ENCODE results near the gene ZNF467.
A peak's percentile ranks its signal among the peaks of the same experiment; 100 is the strongest.

The ZNF467 gene

DNA sequence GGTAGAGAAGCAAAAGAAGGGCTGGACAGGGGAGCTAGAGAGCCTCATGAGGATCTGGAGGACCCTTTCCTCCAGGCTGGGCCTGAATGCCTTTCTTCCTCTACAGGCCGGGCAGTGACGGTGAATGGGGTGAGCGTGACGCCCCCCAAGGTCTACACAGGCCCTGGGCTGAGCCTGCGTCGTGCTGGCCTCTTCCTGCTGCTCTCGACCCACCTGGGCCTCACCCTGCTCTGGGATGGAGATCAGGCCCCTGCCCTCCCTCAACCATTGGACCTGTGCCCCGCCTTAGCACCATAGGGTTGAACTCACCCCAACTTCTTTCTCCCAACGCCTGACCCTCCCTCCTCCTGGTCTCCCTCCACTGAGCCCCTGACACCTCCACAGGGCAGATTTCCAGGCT lies 12.6 kb upstream of the ZNF467 start:
- DNase-seq (ENCODE audit: low read depth in 2 of 2), result no peak

DNA sequence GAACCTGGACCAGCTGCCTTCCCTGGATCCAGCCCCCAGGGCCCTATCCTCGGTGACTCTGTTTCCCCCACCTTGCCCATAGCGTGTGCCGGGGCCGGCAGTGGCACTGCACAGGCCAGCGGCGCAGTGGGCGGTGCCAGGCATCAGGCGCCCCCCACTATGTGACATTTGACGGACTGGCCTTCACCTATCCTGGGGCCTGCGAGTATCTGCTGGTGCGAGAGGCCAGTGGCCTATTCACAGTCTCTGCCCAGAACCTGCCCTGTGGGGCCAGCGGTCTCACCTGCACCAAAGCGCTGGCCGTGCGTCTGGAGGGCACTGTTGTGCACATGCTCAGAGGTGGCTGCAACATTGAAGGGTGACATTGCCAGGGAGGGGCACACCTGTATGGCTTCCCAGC lies 12.0 kb upstream of the ZNF467 start:
- DNase-seq (ENCODE audit: low read depth in 2 of 2), result no peak

DNA sequence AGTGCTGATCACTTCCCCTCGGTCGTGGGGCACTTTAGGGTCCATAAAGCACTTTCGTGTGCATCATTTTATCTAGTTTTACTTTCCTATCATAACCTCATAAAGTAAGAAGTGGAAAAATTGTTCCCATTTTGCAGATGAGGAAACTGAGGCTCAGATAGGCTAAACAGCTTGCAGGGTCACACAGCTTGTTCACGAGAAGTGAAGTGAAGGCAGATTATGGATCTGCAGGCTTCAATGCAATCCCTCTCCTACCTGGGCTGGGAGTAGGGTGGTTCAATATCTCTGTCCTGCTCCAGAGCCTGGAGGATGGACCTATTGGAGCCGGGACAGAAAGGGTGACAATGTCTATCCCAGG lies 10.8 kb upstream of the ZNF467 start:
- DNase-seq (ENCODE audit: low read depth in 2 of 2), result no peak

DNA sequence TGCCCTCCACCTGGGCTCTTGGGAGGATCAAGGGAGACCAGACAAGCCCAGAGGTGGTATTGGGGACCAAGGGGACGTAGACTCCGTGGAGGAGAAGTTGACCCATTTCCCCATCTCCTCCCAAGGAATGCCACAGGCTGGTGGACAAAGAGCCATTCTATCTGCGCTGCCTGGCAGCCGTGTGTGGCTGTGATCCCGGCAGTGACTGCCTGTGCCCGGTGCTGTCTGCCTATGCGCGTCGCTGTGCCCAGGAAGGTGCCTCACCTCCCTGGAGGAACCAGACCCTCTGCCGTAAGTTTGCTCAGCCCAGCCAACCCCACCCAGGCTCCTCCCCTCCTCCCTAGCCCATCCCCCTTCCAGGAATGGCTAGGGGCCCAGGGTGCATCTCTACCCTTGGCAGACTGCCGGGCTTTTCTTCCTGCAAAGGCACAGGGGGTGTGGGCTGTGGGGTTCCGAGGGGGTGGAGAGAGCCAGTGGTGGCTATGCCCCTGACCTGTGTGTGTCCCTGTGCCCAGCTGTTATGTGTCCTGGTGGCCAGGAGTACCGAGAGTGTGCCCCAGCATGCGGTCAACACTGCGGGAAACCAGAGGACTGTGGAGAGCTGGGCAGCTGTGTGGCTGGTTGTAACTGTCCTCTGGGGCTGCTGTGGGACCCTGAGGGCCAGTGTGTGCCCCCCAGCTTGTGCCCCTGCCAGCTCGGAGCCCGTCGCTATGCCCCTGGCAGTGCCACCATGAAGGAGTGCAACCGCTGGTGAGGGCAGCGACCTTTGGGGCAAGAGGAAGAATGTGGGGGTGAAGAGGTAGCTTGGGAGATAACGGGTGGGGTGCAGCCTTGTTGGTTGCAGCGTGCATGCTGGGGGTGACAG lies 10.2 kb upstream of the ZNF467 start:
- no peak for DNase-seq (ENCODE audit: low read depth in 2 of 2)

DNA sequence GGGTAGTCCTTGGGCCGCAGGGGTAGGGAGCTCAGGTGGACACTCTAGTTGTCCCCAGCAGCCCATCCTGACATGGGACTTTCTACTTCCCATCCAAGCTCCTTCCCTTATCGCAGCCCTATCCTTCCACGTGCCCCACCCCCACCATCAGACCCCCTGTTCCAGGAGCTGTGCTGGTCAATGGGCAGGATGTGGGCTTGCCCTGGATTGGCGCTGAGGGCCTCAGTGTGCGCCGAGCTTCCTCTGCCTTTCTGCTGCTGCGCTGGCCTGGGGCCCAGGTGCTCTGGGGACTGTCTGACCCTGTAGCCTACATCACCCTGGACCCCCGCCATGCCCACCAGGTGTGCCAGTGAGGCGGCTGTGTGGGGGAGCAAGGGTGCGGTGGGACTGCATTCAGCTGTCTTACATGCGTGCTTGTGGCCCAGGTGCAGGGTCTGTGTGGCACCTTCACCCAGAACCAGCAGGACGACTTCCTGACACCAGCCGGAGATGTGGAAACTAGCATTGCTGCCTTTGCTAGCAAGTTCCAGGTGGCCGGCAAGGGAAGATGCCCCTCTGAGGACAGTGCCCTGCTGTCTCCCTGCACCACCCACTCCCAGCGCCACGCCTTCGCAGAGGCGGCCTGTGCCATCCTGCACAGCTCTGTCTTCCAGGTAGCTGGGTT lies 9.4 kb upstream of the ZNF467 start:
- DNase-seq (ENCODE audit: low read depth in 2 of 2), result no peak

DNA sequence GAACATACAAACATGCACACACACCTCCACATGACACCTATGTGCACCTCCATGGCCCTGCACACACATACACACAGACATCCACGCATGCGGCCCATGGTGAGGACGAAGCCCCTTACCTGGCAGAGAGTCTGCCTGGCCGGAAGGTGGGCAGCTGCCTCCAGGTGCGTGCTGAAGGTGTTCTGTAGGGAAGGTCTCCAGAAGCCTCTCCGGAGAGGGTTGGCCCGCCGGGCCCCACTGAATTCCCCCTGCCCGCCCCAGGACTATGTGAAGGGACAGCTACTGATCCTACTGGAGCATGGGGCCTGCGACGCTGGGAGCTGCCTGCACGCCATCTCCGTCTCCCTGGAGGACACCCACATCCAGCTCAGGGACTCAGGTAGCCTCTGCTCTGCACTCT lies 8.5 kb upstream of the ZNF467 start:
- no peak for DNase-seq (ENCODE audit: low read depth in 2 of 2)

DNA sequence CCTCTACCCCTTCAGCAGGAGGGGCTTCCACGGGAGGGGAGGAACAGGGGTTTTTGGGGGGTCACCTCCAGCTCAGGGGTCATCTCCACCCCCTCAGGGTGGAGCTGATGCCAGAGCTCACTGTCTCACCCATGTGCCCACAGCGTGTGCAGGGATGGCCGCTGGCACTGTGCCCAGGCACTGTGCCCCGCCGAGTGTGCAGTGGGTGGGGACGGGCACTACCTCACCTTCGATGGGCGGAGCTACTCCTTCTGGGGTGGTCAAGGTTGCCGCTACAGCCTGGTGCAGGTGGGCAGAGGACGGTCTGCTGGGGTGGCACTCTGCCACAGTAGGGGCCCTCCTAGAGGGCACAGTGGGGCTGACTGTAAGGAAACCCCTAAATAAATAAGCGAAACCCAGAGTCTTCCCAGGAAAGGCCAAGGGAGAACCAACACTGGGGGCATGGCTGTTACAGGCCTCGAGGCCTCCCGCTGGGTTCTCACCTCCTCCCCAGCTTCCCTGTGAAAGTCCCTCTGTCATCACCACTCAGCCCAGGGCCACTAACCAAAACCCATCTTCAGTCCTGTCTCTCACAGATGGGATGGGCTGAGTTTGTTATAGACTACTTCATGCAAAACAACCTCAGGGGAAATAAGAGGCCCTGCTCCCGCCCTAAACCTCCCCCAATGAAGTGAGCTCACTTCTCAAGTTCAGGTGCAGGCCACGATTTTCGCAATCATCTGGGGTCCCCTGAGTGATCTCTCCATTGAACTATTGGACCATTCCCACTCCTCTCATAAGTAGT lies 7.4 kb upstream of the ZNF467 start:
- no peak for DNase-seq (ENCODE audit: low read depth in 2 of 2)

DNA sequence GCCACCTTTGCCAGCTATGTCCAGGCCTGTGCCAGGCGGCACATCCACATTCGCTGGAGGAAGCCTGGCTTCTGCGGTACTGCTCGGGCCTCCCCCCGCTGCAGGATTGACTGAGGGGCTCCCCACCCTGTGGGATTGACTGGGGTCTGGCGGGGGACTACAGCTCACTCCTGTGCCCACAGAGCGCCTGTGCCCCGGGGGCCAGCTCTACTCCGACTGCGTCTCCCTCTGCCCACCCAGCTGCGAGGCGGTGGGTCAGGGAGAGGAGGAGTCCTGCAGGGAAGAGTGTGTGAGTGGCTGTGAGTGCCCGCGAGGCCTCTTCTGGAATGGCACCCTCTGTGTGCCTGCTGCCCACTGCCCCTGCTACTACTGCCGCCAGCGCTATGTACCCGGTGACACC lies 6.7 kb upstream of the ZNF467 start:
- DNase-seq (ENCODE audit: low read depth in 2 of 2), result no peak

DNA sequence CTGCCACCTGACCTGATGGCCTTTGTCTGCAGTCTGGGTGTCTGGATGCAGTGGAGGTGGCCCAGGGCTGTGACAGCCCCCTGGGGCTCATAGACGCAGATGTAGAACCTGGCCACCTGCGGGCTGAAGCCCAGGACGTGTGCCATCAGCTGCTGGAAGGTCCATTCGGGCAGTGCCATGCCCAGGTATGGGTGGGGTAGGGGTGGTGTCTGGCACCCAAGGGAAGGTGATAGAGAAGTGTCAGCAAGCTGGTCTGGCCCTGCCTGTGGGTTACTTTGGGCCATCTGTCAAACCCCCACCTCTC lies 6.1 kb upstream of the ZNF467 start:
- no peak for DNase-seq (ENCODE audit: low read depth in 2 of 2)

DNA sequence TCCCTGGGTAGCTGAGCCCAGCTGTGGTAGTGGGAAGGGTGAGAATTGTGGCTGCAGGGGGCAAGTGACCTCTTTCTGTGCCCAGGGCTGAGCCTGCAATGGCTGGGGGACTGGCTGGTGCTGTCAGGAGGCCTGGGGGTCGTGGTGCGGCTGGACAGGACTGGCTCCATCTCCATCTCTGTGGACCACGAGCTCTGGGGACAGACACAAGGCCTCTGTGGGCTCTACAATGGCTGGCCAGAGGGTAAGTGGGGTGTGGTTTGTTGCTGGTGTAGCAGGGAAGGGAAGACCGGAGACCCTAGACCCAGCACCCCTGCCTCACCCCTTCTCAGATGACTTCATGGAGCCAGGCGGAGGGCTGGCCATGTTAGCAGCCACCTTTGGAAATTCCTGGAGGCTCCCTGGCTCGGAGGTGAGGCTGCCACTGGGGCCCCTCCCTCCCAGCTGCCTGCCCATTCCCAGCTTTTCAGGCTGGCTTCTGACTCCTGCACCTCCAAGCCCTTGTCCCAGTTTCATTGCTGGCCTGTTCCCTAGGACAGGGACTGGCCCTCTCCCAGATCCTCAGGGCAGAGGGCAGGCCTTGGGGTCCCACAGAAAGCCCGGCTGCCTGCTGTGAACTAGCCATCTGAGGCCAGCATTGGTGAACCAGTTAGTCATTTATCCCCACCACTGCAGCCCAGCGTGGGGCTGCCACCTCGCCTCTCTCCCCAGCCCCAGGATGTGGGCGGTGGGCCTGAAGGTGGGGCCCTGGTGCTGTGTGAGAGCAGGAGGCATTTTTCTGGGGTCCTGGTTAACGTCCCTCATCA lies 5.5 kb upstream of the ZNF467 start:
- no peak for DNase-seq (ENCODE audit: low read depth in 2 of 2)

DNA sequence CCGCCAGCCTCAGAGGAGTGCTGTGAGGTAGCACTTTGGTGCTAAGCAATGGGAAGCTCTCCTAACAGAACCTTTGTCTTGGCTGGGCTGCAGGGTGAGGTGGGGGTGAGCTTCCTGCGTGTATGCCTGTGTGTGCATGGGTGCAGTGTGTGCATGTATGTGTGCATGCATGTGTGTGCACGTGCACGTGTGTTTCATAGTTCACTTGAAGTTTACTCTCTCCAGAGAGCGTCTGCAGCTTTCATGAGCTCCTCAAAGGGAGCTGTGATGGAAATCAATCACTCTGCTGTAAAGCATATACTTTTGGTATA lies 4.9 kb upstream of the ZNF467 start:
- DNase-seq (ENCODE audit: low read depth in 2 of 2), result no peak

DNA sequence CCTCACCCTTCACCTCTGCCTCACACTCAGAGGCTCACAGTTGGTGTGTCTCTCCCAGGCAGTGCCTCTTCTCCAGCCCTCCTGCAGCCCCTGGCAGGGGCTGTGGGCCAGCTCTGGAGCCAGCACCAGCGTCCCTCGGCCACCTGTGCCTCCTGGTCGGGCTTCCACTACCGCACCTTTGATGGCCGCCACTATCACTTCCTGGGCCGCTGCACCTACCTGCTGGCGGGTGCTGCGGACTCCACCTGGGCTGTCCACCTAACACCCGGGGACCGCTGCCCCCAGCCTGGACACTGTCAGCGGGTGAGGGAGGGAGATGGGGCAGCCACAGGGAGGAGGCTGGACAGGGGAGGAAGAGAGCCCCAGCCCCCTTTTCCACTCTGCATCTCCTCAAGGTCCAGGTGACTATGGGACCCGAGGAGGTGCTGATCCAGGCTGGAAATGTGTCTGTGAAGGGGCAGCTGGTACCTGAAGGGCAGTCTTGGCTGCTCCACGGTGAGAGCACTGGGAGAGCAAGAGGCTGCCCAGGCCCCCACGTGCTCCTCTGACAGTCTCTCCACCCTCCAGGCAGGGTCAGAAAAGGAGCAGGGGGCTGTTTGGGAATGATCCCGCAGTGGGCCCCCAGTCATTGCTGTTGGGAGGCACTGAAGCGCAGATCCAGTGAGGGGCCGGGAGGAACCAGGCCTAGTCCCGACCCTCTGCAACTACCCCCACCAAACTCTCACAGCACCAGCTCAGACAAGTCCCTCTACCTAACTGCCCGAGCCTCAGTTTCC lies 4.4 kb upstream of the ZNF467 start:
- no peak for DNase-seq (ENCODE audit: low read depth in 2 of 2)

DNA sequence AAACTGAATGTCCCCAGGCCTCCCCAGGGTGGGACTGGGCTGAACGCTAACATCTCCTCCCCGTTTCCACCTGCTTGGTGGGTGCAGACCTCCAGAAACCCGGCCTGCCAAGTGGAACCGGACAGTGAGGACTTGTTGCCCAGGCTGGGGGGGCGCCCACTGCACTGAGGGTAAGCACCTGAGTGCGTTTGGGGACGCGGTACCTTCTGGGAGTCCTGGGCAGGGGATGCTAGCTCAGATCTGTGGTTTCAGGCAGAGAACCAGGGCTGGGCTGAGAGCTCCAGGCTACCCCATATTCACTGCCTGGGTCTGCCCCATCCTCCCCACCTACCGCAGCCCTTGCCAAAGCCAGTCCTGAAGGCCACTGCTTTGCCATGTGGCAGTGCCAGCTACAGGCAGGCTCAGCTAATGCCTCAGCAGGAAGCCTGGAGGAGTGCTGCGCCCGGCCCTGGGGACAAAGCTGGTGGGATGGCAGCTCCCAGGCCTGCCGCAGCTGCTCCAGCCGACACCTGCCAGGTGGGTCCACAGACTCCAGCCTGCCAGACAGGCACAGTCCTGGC lies 3.5 kb upstream of the ZNF467 start:
- DNase-seq (ENCODE audit: low read depth in 2 of 2), result no peak

DNA sequence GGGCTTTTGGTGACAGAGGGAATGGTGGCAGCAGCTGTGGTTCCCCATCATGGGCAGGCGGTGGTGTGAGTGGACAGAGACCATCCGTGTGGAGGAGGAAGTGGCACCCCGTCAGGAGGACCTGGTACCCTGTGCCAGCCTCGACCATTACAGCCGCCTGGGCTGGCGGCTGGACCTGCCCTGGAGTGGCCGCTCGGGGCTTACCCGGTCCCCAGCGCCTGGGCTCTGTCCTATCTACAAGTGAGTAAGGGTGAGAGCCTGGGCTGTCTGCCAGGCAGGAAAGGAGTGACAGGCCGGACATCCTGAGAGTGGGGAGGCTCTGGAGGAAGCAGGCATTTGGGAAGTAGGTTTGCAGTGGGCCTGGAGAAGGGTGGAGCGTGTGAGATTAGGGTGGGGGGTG lies 2.9 kb upstream of the ZNF467 start:
- DNase-seq (ENCODE audit: low read depth in 2 of 2), result no peak

DNA sequence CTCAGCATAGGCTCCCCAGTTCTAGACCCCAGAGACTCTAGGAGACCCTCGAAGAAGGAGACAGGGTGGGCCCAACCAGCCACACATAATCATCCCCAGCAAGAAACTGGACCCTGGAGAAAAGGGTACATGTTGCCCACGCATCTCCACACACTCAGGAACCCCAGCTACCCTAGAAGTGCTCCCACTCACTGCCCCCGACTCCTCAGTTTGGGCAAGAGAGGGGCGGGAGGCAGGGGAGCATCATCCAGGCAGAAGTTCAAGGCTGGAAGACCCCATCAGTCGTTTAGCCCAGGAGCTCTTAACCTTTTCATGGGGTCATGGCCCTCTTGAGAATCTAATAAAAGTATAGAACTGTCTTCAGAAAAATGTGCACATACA lies 1.8 kb upstream of the ZNF467 start:
- DNase-seq (ENCODE audit: low read depth in 2 of 2), result no peak

DNA sequence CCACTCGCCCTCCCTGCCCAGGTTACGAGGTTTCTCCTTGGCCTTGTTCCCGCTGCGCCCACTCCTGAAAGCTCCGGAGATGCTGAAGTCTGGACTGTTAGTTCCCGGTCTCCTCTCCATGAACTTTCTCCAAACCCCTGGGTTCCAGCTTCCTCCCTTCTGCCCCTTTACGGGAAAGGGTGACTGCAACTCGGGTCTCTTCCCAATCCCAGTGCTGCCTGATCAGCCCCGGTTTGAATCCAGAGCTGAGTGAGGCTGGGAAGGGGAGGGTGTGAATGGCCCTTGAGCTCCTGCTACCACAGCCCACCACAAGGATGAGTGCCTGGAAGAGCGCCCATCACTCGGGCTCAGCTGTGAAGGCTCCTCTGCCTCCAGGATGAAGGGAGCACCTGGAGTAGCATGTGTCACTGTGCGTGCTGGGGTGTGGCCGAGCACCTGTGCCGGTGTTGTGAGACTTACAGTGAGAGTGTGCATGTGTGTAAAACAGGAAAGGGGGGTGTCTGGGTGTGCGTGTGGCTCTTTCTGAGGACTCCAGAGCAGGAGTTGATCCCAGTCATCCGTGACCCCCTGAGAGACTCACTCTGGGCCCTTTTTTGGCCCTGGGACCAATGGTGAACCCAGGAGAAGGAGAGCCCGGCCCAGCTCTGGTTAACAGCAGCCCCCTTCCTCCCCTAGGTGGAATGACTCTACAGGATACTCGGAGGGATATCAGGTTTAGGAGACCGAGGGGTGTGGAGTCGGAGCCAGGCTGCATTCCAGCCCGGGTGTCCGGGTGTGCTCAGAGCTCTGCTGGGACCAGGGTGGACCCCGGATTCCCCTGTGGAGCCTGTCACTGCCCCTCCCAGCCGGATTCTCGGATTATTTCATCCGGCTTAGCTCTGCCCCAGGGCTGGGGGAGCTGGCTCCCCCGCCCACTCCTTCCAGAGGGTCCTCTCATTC lies 1.1 kb upstream of the ZNF467 start:
- DNase-seq (ENCODE audit: low read depth in 2 of 2), result no peak

DNA sequence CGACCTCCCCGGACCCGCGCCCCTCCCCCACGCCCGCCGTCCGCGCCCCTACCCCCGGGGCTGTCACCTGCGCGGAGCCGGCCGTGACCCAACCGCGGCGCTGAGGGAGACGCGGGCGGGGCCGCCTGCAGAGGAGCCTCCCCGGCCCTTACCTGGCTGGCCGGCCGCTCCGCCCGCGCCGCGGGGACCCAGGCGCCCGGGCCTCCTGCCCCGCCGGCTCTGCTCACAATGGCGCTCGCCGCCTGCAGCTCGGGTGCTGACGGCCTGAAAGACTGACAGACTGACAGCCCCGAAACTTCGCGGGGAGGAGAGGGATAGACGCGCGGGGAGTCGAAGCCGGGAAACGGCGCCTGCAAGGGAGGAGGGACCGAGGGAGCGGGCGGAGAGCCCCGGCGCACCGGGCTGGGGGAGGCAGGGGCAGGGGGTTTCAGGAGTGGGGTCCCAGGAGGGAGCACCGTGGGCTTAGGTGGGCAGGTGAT lies 393 bp downstream of the ZNF467 start:
- no peak for DNase-seq (ENCODE audit: low read depth in 2 of 2)

DNA sequence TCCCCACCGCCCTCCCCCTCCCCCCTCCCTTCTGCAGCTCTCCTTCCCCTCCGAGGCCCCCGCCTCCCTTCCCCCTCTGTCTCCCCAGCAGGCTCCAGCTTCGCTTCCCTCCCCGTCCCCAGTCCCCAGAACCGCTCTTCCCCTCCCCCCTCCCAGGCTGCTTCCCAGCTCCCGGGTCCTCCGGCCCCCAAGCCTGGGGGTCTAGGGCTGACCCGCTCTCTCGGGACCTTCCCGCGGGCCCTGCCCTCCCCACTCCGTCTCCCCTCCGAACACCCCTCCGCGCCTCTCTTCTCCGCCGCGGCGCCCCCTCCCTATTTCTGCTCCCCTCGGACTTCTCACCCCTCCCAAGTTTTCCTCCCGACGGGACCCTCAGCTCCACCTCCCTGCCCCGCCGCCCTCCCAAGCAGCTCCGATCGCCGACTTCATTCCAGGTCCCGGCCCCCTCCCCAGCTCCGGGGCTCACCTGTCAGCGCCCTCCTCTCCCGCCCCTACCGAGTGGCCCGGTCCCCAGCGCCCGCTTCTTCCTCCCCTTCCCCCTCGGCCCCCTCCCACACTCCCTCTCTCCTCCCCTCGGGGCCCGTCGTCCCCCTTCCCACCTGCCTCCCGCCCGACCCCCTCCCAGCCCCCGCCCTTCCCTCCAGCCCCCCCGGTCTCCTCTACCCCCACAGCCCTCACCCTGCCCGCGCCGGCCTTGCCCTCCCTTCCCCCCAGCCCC lies 990 bp downstream of the ZNF467 start:
- no peak for DNase-seq (ENCODE audit: low read depth in 2 of 2)

DNA sequence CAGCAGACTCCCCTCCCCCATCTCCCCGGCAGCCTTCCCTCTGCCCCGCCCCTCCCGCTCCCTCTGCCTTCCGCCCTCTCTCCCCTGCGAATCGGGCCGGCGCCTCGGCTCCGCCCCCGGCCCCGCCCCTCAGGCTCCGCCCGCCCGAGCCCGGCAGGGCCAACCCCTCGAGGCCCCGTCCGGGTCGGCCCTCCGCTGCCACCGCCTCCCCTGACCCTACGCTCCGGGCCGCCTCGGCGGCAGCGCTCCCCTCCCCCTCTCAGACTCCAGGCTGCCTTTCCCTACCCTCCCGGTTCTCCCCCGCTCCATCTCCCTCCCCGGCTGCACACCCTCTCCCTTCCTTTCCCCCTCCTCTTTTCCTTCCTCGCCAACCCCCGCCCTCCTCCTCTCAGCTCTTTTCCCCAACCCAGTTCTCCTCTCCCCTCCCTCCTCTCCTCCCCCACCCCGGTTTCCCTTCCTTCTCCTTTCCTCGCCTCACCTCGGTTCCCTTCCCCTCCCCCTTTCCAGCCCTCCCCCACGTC lies 1.6 kb downstream of the ZNF467 start:
- DNase-seq (ENCODE audit: low read depth in 2 of 2), result peak; percentile 81 to 86

All from fibroblast of skin of left biceps (primary cell).